ENCODE data around the gene MYH15.

The MYH15 gene

DNA sequence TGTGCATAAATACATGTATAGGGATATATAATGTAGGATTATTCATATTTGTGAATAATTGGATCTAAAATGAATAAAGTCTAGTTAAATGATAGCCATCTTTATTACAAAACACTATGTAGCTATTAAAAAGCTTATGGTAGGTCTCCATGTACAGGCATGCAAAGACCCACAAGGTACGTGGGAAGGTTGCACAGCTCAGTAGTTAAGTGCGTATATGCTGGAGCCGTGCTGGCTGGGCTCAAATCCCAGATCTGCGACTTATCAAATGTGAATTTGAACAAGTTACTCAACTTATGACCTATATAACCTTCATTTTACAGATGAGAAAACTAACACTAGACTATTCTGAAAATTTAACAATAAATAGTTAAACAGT, 100.6 kb downstream of the MYH15 start:
- no peak for FAIRE-seq

GRCh38 chr3:108408883-108409799, 101.3 kb downstream of the MYH15 start:
- no peak for FAIRE-seq

DNA sequence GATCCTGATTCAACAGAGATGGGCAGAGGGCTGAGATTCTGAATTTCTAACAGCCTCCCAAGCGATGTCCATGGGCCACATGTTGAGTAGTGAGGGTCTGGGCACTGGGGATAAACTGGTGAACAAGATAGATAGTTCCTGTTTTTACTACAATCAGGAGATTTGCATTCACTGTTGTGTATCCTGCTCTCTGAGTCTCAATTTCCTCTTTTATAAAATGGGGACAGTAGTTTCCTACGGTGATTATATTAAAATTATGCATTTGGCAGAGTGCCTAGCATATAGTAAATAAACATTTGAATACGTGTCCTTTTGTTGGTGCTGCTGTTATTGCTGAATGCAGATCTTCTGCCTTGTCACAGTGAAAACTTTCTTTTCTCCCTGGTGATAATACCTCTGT, 102.5 kb downstream of the MYH15 start:
- no peak for FAIRE-seq

GRCh38 chr3:108406661-108407206, 103.7 kb downstream of the MYH15 start:
- FAIRE-seq = no peak

DNA sequence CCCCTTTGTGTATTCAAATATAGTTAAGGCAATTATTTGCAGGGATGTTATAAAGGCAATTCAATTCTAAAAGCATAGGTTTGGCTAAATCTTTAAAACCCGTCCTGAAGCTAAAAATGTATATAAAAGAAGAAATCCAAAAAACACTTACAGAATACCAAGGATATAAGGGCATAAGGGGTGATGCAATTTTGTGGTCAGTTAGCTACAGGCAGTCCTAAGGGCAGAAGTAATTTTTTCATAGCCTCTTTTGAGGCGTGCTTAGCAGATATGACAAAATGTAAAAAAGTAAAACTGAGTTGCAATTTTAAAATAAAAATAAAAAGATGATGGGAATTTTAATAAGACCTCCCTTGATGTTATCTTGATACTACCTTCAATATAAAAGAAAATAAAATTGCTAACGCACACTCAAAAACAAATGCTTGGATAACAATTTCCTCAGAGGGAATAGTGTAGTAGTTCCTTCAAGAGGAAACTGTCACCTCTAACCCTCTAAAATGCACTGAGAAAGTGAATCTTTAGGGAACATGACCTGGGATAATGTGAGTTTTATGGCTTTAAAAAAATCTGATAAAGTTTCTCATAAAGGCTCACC, 104.2 kb downstream of the MYH15 start:
- no peak for FAIRE-seq

- no peak for FAIRE-seq
These were observed 106.0 kb downstream of the MYH15 start for GRCh38 chr3:108404368-108404767.

GRCh38 chr3:108403686-108404345, 106.6 kb downstream of the MYH15 start:
- FAIRE-seq = no peak

DNA sequence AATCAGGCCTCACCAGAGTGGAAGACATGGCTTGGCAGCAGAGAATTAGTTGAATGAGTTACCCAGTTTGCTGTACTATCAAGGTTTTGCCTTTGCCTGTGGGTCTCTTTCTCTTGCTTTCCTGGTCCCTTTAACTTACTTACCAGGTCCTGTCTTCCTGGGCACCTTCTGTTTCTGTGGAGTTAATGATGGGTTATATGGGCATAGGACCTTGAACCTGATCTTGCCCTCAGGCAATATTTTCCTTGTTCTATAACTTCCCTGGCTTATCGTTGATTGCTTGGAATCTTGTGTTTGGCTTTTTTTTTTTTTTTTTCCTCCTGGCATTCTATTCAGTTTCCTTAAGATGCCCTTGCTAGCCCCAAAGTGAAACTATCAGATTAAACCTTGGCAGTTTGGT, 107.2 kb downstream of the MYH15 start:
- FAIRE-seq = no peak

DNA sequence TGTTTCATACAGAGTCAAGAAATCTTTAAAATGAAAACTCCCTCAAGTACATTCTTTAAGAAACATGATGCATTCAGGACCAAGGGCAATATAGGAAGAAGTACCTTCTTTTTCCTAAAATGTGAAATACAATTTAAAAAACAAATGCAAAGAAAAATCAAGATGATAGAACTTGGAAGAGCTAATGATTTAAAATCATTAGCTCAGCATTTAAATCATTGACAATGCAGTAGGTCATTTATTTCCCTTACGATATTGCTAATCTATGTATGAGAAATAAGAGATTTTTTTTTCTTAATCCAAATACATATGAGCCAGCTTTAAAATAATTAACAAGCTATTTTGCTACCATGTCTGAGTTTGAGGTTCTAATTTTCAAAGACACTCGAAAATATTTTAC, 108.6 kb downstream of the MYH15 start:
- no peak for FAIRE-seq

DNA sequence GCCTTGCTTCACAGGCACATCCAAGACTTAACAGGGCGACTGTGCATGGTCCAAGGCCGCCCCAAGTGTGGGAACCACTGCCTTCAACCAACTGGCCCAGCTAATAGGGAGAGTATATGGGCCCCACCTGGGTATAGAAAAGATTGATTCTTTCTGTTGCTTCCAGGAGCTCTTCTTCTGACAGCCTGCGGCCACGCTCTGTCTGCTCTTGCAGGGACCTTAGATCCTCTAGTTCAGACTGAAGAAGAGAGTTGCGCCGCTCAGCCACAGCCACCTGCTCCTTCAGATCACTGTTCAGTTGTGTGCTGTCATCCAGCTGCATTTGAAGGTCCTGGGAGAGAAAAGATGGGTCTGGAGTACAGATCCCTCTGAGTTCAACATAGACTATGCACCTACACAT, 111.9 kb downstream of the MYH15 start:
- FAIRE-seq = no peak

DNA sequence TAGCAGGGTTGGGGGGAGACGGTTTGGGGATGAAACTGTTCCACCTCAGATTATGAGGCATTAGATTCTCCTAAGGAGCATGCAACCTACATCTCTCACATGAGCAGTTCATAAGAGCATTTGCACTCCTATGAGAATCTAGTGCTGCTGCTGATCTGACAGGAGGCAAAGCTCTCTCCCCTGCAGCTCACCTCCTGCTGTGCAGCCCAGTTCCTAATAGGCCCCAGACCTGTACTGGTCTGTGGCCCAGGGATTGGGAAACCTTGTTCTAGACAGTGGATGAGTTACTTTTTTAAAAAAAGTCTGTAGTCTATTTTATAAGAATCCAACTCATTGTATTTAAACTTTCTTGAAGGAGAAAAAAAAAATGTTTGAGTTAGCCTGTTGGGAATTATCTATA, 114.1 kb downstream of the MYH15 start:
- FAIRE-seq = no peak

- no peak for FAIRE-seq
These were observed 115.8 kb downstream of the MYH15 start for GRCh38 chr3:108394563-108394962.

- FAIRE-seq = no peak
These were observed 116.4 kb downstream of the MYH15 start for GRCh38 chr3:108394016-108394415.

- FAIRE-seq = no peak
These were observed 117.1 kb downstream of the MYH15 start for GRCh38 chr3:108393128-108393900.

DNA sequence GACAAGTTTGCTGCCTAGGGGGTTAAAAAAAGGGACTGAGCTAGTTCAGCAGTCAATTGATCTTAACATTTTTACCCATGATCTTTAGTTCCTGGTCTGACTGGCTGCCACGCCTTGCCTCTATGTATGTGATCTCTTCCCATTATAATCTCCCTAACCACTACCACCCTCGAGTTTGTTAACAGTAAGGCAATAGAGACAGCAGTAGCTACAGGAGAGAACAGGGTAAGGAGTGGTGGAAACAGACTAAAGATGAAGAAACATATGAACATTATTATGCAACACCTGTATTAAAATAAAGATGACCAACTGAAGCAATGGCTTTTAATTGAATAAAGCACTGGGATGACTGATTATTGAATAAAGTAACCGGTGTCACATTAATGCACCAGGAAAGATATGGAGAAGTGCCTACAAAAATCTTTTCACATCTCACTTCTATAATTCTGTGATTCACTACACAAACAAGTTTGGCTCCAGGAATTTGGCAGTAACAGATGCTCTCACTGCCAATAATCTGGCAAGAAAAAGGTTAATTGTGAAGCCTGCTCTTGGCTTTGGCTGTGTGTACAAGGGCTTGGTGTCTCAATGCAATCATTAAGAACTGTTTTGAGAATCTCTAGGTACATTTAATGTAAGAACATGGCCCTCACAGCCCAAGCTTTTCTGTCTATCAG, 118.3 kb downstream of the MYH15 start:
- no peak for FAIRE-seq

- no peak for FAIRE-seq
These were observed 121.0 kb downstream of the MYH15 start for GRCh38 chr3:108389372-108389771.

DNA sequence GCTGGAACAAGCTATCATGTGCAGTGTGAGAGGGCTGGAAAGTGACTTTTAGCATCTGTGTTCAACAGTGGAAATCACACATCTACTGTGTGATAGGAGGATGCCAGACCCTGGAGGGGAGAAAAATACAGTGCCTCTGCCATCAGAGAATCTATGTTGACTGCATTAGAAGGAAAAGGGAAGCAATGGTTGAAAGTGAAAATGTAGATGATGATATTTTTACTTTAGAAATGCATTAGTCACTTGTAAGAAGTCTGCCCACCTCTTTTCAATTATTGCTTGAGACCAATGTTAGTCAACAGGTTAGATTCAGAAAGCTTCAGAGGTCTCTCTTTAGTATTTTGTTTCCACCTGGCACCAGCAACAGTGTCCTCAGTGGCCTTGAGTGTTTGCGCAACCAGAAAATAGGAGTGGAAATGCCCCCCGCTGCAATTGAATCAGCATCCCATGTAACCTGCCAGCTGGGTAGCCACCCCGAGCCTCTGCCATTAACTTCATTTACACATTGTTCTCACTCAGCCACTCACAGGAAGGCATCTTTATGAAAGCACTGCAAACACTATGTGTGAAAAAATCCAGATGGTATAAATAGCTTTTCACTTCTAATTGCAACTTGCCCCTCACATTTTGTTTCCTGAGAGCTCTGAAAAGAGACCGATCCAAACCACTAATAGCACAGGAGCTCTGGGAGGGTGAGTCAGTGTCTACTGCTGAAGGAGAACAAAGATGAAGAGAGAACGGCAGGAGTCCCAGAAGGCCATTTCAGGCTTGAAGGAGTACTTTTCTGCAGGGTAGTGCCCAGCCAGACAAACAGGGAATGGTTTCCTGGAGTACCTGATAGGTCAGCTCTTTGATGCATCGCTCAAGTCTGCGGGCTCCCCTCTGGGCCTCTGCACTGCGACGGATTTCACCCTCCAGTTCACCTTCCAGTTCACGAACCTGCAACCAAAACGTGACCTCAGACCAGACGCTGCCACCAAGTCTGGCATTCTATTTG, 122.0 kb downstream of the MYH15 start:
- no peak for FAIRE-seq

DNA sequence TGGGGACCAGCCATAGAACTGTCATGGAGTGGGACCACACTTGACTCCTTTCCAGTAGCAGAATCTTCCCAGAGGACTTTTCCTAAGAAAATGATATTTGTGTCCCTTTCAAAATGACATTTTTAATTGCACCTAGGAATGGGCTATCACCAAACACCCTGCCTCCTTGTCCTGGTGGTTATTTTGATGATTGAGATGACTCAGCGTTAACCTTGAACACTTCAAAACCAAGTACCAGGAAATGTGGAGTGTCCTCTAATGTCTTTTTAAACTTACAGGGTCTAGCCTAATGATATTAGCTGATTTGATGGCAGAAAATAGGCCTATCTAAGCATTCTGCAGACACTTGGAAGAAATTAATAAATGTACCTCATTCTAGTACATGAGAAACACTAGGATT, 123.3 kb downstream of the MYH15 start:
- no peak for FAIRE-seq

DNA sequence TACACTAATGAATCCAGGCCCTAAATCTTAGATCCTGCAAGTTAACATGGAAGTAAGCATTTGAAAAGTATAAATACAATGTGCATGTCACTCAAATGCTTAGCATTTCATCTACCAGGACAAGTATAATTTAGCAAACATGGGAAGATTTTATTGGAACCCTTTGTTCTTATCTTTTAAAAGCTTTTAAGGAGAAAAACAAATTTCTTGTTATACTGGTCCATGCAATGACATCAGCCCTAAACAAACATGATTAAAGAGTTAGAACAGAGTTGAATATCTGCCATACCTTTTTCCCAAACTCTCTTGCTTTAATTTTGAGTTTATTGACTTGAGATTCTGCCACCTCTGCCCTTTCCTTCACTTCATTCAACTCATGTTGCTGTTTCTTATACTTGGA, 127.1 kb downstream of the MYH15 start:
- no peak for FAIRE-seq

- FAIRE-seq = no peak
These were observed 128.8 kb downstream of the MYH15 start for GRCh38 chr3:108381529-108382140.
